Forelimb muscle (tissue), 1 donor: ENCODE measurements around the gene PDCD4. TPM values are rescaled to one million over a fixed set of nuclear protein-coding genes. Genes with fewer than 3 reads are reported as not detected.
"Not testable (repeated sequence)": the region's sequence is repeated elsewhere in the genome, so short reads cannot be mapped to it uniquely, and the experiment has no call there.

Experiments used
- DNase-seq: peaks from one replicate; pipeline ENCODE4 v3.0.0-alpha.2; 2013; ENCODE audit warnings: low read depth
- polyA plus RNA-seq: library from polyadenylated mRNA; unstranded; fragments of 120-200 nt; gene quantifications from one replicate; pipeline ENCODE4 v1.2.1, GENCODE V29; 2013; ENCODE audit not compliant: insufficient read length

The PDCD4 gene
- polyA plus RNA-seq, 1 donor: 156 TPM

DNA sequence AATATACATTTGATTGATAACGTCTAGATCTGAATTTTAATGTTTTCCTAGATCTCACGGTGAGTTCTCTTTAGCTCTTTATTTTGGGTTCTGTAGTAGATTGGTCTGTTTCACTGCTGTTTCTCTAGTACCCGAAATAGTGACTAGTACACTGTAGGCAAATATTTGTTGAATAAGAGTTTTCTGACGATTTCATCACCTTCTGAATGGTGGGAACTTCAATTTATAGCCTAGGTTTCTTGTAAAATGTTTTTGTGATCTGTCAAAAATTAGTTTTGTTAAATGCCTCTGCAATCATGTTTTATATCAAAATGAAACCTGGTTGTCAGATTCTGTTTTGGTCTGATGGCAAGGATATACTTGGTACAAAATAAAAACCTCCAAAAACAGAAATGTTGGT lies 10.2 kb downstream of the PDCD4 start:
- no peak for DNase-seq

DNA sequence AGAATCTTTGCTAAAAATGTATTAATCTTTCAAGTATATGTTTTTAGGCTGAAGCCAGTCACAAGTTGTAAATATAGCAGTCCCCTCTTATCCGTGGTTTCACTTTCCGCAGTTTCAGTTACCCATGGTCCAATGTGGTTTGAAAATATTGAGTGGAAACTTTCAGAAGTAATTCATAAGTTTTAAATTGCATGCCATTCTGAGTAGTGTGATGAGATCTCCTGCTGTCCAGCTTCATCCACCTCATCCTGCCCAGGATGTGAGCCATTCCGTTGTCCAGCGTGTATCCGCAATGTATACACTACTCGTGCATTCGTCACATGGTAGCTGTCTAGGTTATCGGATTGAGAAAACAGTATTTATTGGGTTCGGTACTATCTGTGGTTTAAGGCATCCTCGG lies 12.2 kb downstream of the PDCD4 start:
- no peak for DNase-seq

- DNase-seq: no peak
Measured at GRCh38 chr10:110885932-110886674, 14.4 kb downstream of the PDCD4 start.

- DNase-seq: no peak
Measured at GRCh38 chr10:110887560-110887959, 15.8 kb downstream of the PDCD4 start.

GRCh38 chr10:110892602-110893288 lies 21.0 kb downstream of the PDCD4 start:
- no peak for DNase-seq

- DNase-seq: no peak
Measured at GRCh38 chr10:110893559-110894179, 21.9 kb downstream of the PDCD4 start.

GRCh38 chr10:110897184-110897583 lies 25.5 kb downstream of the PDCD4 start:
- no peak for DNase-seq

DNA sequence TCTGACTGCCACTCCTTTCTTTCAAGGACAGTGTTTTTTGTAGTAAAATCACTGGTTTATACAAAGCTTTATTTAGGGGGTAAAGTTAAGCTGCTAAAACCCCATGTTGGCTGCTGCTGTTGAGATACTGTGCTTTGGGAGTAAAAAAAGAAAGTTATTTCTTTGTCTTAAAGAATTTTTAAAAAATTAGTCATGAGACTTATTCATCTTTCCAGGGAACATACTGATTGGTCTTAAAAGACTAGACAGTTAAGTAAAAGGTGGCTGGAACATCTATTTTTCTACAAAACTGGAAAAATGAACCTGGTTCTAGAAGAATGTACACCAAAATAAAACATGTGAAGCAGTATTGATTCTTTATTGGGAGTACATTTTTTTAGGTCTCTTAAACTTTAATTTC lies 26.7 kb downstream of the PDCD4 start:
- no peak for DNase-seq

DNA sequence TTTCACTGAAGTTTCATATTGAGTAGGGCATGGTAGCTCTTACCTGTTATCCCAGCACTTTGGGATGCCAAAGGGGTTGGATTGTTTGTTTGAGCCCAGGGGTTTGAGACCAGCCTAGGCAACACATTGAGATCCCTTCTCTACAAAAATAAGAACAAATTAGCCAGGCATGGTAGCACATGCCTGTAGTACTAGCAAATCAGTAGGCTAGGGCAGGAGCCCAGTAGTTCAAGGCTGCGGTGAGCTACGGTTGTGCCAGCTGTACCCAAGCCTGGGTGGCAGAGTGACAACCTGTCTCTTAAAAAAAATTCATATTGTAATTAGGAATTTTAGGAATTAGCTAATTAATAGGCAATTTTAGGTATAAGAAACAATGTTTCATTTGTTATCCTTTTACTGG lies 29.3 kb downstream of the PDCD4 start:
- no peak for DNase-seq

- no peak for DNase-seq
Measured at GRCh38 chr10:110901954-110902819, 30.5 kb downstream of the PDCD4 start.

DNA sequence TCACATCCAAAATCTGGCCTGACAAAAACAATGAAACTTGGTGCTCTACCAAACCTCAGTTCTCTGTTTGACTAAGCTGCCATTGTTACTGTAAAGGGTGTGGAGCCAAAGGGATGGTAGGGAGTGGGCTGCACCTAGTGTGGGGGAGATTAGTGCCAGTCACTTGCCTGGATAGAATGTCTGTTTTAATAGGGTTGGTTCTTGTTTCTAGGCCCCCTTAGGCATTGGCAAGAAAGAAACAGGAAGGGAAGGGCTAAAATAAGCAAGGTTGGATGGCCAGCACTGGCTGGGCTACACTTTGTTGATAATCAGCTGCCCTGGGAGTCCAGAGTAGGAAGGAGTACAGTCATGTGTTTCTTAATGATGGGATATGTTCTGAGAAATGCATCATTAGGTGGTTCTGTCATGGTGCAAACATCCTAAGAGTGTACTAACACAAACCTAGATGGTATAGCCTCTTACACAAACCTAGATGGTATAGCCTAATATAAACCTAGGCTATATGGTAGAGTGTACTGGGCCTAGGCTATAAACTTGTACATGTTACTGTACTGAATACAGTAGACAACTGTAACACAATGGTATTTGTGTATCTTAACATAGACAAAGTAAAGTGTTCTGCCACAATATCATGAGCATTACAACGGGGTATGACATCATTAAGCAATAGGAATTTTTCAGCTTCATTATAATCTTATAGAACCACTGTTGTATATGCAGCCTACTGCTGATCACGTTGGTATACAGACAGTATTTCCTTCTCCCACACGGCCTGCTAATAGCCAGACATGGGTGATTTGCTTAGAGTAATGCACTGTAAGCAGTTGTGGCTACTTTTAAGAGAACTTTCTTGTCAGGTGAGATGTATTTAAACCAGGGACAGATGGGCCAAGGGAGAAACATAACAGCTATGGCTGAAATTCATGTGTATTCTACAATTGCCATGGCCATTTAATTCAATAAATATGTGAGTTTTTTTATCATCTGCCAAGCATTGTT lies 31.9 kb downstream of the PDCD4 start:
- DNase-seq: no peak

DNA sequence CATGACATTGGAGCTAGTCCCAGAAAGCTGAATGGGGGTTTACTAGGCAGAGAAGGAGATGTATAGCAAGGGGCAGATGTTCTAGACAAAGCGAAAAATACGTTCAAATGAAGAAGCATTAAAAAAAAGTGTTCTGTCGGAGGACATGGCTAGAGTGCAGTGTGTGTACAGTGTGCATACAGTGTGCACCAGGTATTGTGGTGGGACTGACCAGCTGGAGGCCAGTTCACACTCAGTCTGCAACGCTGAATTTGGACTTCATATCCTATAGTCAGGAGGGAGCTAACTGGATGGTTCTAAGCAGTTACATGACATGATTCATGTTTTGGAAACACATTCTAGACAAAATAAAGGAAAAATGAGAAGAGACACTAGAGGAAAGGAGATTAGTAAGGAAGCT lies 38.4 kb downstream of the PDCD4 start:
- no peak for DNase-seq

GRCh38 chr10:110912374-110912773 lies 40.6 kb downstream of the PDCD4 start:
- no peak for DNase-seq

DNA sequence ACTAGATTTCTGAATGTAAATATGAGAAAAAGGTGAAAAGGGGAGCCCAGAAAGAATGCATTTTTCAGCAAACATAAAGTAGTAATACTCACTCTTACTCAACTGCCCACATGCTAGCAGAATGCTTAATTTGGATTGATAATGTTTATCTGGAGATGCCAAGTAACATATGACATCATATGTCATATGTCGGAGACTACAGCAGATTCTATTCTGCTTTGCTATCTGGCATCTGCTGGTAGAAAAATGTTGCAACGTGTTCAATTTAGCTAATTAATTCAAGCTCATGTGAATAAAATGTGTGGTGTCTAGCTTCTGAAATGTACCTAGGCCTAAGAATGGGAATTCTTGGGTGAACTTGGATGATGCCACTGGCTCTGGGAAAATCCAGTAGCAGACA lies 42.7 kb downstream of the PDCD4 start:
- no peak for DNase-seq

DNA sequence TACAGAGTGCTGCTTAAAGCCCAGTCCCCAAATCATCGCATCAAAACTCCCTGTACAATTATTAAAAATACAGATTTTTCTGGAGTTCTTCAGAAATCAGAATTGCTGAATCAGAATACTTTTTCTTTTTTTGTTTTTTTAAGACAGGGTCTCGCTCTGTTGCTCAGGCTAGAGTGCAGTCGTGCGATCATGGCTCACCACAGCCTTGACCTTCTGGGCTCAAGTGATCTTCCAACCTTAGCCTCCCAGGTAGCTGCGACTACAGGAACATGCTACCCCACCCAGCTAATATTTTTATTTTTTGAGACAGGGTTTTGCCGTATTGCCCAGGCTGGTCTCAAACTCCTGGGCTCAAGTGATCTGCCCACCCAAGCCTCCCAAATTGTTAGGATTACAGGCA lies 43.3 kb downstream of the PDCD4 start:
- no peak for DNase-seq

GRCh38 chr10:110915600-110915999 lies 43.9 kb downstream of the PDCD4 start:
- DNase-seq: not testable (repeated sequence)

DNA sequence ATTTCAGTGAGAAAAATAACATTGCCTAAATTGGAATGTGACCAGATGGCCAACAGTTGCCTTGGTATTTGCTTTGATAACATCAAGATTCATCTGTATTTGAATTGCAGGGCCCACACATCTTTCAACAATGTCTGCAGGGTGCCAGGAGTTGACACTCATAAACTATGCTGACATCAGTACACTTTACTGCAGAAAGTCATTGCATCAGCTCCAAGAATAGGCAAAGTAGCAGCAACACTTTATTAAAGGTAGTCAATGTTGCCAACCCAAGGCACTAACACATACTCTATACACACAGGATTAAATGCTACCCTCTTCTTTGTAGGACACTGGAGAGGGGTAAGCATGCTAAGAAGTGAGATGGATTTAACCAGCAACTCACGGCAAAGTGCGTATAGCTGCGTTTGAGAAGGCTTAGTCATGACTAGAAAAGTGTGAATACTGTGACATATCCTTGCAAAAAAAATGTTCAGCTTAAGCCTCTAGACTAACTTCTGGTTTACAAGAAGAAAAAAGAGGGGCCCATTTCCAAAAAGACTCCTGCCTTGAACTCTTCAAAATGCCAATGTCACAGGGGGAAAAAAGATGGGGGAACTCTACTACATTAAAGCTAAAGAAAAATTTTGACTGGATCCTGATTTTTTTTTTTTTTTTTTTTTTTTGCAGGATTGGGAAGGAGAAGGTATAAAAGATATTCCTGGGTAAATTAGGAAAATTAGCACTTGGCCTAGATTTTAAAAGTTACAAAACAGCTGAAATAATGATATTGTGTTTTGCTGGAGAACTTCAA lies 45.0 kb downstream of the PDCD4 start:
- no peak for DNase-seq

DNA sequence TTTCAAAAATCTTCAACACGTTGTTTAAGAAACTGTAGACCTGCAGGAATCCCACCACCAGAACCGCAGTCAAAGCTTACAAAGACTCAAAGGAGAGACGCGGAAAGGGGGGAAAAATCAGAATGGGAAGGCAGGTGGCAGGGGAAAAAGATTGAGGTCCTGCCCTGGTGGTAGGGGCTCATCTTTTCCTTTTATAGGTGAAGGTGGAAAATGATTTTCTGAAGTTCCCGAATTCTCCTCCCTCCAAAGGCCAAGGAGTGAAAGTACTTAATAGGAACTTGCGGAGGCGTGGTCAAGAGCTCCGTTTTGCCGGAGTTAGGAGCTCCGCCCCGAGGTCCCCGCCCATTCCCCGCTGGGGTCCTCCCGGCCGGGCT lies 46.5 kb downstream of the PDCD4 start:
- peak; percentile 78 for DNase-seq

- peak; percentile 100 for DNase-seq
Measured at GRCh38 chr10:110918643-110919348, 47.1 kb downstream of the PDCD4 start, which contains the start of gene BBIP1. BBIP1 (minus strand) TSS chr10:110919180; CDS start chr10:110918157, 1,023 bp downstream.
